Hepatocyte (in vitro differentiated cells): ENCODE measurements around the gene CTBP1. TPM values are rescaled to one million over a fixed set of nuclear protein-coding genes. Genes with fewer than 3 reads are reported as not detected.

Experiments used
- DNase-seq: peaks from one replicate; pipeline ENCODE4 v3.0.0-alpha.2; 2016; ENCODE audit warnings: low spot score
- H2AFZ ChIP-seq: fragments of 200-600 bp; sonication (generic); 2 replicates; pipeline ENCODE4 v1.6.0; 2016; ENCODE audit warnings: antibody characterized with exemption, mild to moderate bottlenecking
- H3K27ac ChIP-seq: fragments of 200-600 bp; sonication (generic); 2 replicates; pipeline ENCODE4 v1.5.1; 2016; ENCODE audit warnings: mild to moderate bottlenecking
- H3K27me3 ChIP-seq: fragments of 200-600 bp; sonication (generic); 2 replicates; pipeline ENCODE4 v1.6.1; 2016
- H3K36me3 ChIP-seq: fragments of 200-600 bp; sonication (generic); replicated peaks from 2 replicates; pipeline ENCODE4 v1.5.1; 2016; ENCODE audit warnings: low read depth; ENCODE audit not compliant: insufficient read depth
- H3K4me1 ChIP-seq: fragments of 200-600 bp; sonication (generic); 2 replicates; pipeline ENCODE4 v1.5.1; 2016; ENCODE audit warnings: mild to moderate bottlenecking, moderate library complexity; ENCODE audit not compliant: insufficient read depth
- H3K4me2 ChIP-seq: fragments of 200-600 bp; sonication (generic); 2 replicates; pipeline ENCODE4 v1.6.0; 2016
- H3K4me3 ChIP-seq: fragments of 200-600 bp; sonication (generic); 2 replicates; pipeline ENCODE4 v1.5.1; 2016; ENCODE audit warnings: mild to moderate bottlenecking
- H3K79me2 ChIP-seq: fragments of 200-600 bp; sonication (generic); 2 replicates; pipeline ENCODE4 v1.6.0; 2017; ENCODE audit warnings: mild to moderate bottlenecking
- H3K9me2 ChIP-seq: fragments of 200-600 bp; sonication (generic); replicated peaks from 2 replicates; pipeline ENCODE4 v1.6.0; 2017; ENCODE audit warnings: mild to moderate bottlenecking; ENCODE audit not compliant: insufficient read depth
- H3K9me3 ChIP-seq: fragments of 200-600 bp; sonication (generic); 2 replicates; pipeline ENCODE4 v1.5.1; 2016; ENCODE audit warnings: low read depth, mild to moderate bottlenecking
- H4K20me1 ChIP-seq: fragments of 200-600 bp; sonication (generic); 2 replicates; pipeline ENCODE4 v1.6.0; 2016; ENCODE audit warnings: mild to moderate bottlenecking; ENCODE audit not compliant: insufficient read depth, poor library complexity, severe bottlenecking
- CTCF ChIP-seq: fragments of 200-600 bp; sonication (generic); IDR thresholded peaks from 2 replicates; pipeline ENCODE4 v1.5.1; 2016; ENCODE audit warnings: antibody characterized with exemption, mild to moderate bottlenecking; ENCODE audit not compliant: poor library complexity
- EZH2 ChIP-seq: fragments of 200-600 bp; sonication (generic); IDR thresholded peaks from 2 replicates; pipeline ENCODE4 v1.6.1; 2016; ENCODE audit warnings: antibody characterized with exemption, mild to moderate bottlenecking, borderline replicate concordance
- EZH2phosphoT487 ChIP-seq: fragments of 200-600 bp; sonication (generic); IDR thresholded peaks from one replicate; pipeline ENCODE4 v1.6.1; 2018; ENCODE audit warnings: antibody characterized with exemption, mild to moderate bottlenecking, low read depth, moderate library complexity; ENCODE audit not compliant: unreplicated experiment, severe bottlenecking
- WGBS: methylation state at CpG from one replicate; pipeline ENCODE4 v1.1.6; 2016; ENCODE audit warnings: low lambda C conversion rate; ENCODE audit errors: missing lambda C conversion rate; 5-methylcytosine and 5-hydroxymethylcytosine counted together
- polyA plus RNA-seq: library from polyadenylated mRNA; unstranded; fragments of >200 nt; fragmentation: Nextera tagmentation; extraction: Ambion mirVana; gene quantifications from 2 replicates; pipeline ENCODE4 v1.2.1, GENCODE V29; 2016
- total RNA-seq: library from RNA; depleted of rRNA; stranded (reverse); fragments of >200 nt; gene quantifications from 2 replicates; pipeline ENCODE4 v1.2.3, GENCODE V29; 2014

The CTBP1 gene
- total and polyA plus RNA-seq, 2 experiments from 2014 or later, result 169 to 179 TPM

GRCh38 chr4:1211891-1212545, 36.9 kb downstream of the CTBP1 start:
- H3K4me2 ChIP-seq, result no peak overlapping the region
- no peaks in the 10 kb centered on the region for H3K27me3 ChIP-seq
- peaks cover 28% of the 10 kb centered on the region for H3K4me1 ChIP-seq
- no peaks in the 10 kb centered on the region for H3K36me3 ChIP-seq
- no peaks in the 10 kb centered on the region for H4K20me1 ChIP-seq
- H3K9me2 ChIP-seq, result no peaks in the 10 kb centered on the region
- H3K9me3 ChIP-seq, result no peaks in the 10 kb centered on the region
- H3K27ac ChIP-seq, result no peak overlapping the region
- no peak overlapping the region for H3K4me3 ChIP-seq
- H3K79me2 ChIP-seq, result no peaks in the 10 kb centered on the region
- no peak overlapping the region for H2AFZ ChIP-seq
- WGBS, result 93% methylated on average over 31 of the region's 34 CpGs
- no peak for TF ChIP-seq EZH2phosphoT487
- DNase-seq, result no peak

GRCh38 chr4:1211371-1211770, 37.6 kb downstream of the CTBP1 start:
- Histone ChIP-seq H4K20me1 (no peaks in the 10 kb centered on the region), H3K27me3 (no peaks in the 10 kb centered on the region), H3K4me2 (no peak overlapping the region), H3K4me1 (peaks cover 28% of the 10 kb centered on the region), H3K27ac (no peak overlapping the region), H2AFZ (no peak overlapping the region), H3K4me3 (no peak overlapping the region), H3K9me3 (no peaks in the 10 kb centered on the region), H3K79me2 (no peaks in the 10 kb centered on the region), H3K36me3 (no peaks in the 10 kb centered on the region), H3K9me2 (no peaks in the 10 kb centered on the region)
- no peak for DNase-seq
- 98% methylated on average over 13 of the region's 13 CpGs for WGBS
- no peak for TF ChIP-seq EZH2
- no peak for TF ChIP-seq CTCF
- TF ChIP-seq EZH2phosphoT487, result no peak

GRCh38 chr4:1210971-1211370, 38.0 kb downstream of the CTBP1 start:
- 93% methylated on average over 10 of the region's 10 CpGs for WGBS
- Histone ChIP-seq H3K36me3 (no peaks in the 10 kb centered on the region), H3K27ac (no peak overlapping the region), H3K4me2 (no peak overlapping the region), H3K9me2 (no peaks in the 10 kb centered on the region), H3K4me3 (no peak overlapping the region), H3K4me1 (peaks cover 29% of the 10 kb centered on the region), H2AFZ (no peak overlapping the region), H4K20me1 (no peaks in the 10 kb centered on the region), H3K27me3 (no peaks in the 10 kb centered on the region), H3K9me3 (no peaks in the 10 kb centered on the region), H3K79me2 (no peaks in the 10 kb centered on the region)
- TF ChIP-seq CTCF (no peak), EZH2 (no peak), EZH2phosphoT487 (no peak)
- DNase-seq, result no peak

GRCh38 chr4:1210241-1210841, 38.6 kb downstream of the CTBP1 start:
- H3K4me2 ChIP-seq, result peak overlapping the region; percentile 55
- no peaks in the 10 kb centered on the region for H3K79me2 ChIP-seq
- no peaks in the 10 kb centered on the region for H4K20me1 ChIP-seq
- no peaks in the 10 kb centered on the region for H3K36me3 ChIP-seq
- TF ChIP-seq CTCF (no peak), EZH2phosphoT487 (no peak), EZH2 (no peak)
- DNase-seq, result no peak
- H3K9me2 ChIP-seq, result no peaks in the 10 kb centered on the region
- H3K27me3 ChIP-seq, result no peaks in the 10 kb centered on the region
- H3K4me3 ChIP-seq, result no peak overlapping the region
- peak overlapping the region; percentile 84 for H3K27ac ChIP-seq
- peaks cover 36% of the 10 kb centered on the region for H3K4me1 ChIP-seq
- no peaks in the 10 kb centered on the region for H3K9me3 ChIP-seq
- 87% methylated on average over 22 of the region's 22 CpGs for WGBS
- H2AFZ ChIP-seq, result no peak overlapping the region
